GM21526 (cell line): ENCODE results near the gene IGLL5.

Experiments
- ATAC-seq: cut with Tn5 transposase; IDR thresholded peaks from one replicate; pipeline ENCODE4 v1.9.1; 2021; ENCODE audit warnings: moderate library complexity; ENCODE audit not compliant: unreplicated experiment, low FRiP score

Gene IGLL5

DNA sequence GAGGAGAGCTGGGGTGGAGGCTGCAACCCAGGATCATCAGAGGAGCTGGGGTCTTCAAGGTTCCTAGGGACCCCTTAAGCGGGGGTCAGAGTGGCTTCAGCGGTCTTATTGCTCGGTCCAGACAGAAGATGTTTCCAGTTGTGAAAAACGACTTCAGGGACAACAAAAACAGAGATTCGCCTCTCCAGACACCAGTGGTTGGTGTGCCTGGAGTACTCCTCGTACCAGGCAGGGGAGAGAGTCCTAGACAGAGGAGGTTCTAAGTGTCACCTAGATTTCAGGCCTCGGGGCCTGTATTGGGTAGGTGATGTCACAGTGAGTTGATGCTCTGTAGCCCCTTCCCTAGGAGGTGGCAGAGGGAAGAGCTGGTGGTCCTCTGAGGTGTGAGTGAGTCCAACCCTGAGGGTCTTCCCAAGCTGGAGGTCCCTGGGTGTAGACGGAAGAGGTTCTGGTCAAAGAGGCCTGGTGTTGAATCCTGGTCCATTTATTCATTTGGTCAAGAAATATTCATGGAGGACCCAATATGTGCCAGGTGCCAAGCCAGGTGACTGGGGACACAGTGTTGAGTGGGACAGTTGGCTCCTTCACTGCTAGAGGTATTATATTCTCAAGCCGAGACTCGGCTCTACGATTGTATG, 4.4 kb upstream of the IGLL5 start:
- no peak for ATAC-seq

DNA sequence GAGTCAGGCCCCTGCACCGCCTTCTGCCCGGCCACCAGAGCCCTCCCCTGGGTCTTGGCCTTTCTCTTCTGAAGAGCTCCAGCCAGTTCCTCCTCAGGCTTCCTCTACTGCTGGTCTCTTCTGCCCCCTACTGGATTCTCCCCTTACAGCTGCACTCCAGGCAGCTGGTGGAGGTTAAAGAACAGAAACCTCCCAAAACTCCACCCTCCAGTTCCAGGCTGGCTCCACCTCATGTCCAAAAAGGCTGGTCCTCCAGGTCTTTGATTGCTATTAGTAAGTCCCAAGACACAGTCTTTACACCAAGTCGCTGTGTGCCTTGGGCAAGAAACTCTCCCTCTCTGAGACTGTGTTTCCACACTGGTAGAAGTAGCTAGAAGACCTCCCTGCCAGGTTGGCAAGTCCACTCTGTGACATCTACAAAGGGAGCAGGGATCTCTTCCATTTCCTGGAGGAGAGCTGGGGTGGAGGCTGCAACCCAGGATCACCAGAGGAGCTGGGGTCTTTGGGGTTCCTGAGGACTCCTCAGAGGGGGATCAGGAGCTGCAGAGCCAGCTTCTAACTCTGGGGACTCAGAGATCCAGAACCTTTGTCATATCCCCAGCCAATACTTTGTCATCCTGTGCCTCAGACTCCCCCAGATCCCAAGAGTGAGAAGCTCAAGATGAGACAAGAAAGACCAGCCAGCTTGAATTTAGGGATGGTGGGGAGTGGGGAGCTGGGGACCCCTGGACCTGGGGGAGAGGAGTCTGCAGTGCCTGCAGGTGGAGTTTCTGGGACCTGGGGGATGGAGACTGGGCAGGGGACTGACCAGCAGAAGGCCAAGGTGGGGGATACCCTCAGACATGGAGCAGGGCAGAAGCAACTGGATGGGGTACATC, 3.4 kb upstream of the IGLL5 start:
- no peak for ATAC-seq

DNA sequence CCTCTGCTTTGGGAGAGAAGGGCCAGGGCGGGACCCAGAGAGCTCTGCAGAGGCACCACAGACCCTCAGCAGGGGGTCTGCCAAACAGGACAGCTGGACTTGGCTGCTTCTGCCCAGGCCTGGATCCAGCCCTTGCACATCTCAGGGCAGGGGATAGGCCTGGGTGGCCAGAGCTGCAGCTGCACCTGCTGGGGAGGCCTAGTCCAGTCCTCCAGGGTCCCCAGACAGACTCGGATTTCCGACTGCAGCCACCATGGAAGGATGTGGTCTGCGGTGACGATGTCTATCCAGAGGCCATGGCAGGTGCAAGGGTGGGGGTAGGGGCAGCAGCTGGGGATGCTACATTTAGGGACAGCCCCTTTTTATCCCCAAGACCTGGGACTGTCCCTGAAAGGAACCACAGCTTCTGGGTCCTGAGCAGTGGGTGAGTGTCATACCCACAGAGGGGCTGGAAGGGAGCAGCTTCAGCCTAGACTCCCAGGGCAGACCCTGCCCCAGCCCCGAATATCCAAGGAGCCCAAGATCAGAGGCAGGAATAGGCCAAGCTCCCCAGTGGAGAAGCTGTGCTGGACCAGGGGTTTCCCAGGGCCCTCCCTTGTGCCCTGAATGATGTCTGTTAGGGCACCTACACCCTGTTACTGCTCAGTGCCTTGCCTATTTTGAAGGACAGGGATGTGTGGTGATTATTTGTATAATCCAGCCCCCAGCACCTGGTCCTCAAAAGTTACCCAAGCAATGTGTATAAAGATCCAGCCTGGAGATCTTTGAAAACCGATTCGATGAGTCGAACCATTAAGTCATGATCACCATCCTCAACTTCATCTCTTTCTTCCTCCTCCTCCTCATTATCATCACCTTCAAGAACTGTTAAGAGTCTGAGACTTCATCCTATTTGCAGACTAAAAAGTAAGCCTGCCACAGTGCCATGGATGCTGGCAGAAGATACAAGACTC, 2.5 kb upstream of the IGLL5 start:
- ATAC-seq, result peak; percentile 45

DNA sequence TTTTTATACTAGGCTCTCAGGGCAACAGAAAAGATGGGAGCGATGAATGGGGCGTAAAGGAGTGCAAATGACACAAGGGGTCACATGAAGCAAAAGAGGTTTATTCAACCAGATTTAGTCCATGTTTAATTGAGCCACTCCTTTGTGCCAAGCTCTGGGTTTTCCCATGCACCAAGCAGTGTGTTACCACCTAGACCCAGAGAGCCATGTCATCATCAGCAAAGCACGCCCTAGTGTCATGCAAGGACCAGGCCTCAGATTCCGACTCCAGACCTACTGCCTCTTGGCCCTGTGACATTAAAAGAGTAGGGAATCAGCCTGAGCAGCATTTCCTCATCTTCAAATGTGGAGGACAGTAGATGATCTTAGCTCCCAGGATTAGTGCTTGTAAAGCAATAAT, 1.1 kb upstream of the IGLL5 start:
- ATAC-seq, result no peak

DNA sequence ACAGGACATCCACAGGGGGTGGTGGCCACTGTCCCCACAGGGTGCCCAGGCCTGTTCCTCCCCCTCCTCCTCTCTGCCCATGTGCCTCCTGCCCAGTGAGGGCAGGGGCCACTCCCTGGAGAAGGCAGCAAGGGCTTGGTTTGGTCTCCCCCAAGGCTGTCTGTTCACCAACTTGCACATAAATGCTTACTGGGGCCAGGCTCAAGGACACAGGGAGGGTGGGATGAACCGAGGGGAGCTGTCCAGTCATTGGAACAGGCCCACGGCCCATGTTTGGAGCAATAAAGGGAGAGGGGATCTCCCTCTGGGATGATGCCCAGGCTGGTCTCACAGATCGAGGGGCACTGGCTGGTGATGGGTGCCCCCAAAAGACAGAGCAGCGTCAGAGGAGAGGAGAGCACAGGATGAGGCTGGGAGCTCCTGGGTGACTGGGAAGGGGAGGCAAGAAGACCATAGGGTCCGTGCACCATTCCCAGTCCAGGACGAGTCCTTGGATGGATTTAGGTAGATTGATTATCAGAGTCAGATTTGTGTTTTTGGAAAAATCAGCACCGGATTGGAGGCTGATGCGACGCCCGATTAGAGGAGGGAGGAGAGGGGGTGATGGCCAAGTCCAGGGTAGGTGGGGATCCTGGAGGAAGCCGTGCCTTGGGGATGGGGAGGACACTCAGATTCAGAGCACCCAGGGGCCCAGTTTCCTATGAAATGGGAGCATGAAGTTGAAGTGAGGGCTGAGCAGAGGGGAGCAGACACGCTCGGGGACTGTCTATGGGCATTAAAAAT, 1.1 kb downstream of the IGLL5 start:
- no peak for ATAC-seq

DNA sequence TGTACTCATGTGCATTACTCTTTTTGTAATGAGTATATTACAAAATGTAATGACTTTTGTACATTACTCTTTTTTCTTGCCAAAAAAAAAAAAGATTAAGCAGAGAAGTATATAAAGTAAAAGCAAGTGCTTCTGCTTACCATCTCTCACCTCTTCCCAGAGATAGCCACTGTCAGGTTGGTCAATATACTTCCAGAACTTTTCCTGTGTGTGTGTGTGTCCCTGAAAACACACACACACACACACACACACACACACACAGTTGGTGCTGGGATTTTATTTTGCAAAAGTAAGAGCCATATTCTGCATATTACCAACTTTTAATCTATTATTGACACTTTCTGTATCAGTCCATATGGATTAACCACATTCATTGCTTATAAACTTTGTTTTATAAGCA, 2.5 kb downstream of the IGLL5 start:
- ATAC-seq, result no peak

DNA sequence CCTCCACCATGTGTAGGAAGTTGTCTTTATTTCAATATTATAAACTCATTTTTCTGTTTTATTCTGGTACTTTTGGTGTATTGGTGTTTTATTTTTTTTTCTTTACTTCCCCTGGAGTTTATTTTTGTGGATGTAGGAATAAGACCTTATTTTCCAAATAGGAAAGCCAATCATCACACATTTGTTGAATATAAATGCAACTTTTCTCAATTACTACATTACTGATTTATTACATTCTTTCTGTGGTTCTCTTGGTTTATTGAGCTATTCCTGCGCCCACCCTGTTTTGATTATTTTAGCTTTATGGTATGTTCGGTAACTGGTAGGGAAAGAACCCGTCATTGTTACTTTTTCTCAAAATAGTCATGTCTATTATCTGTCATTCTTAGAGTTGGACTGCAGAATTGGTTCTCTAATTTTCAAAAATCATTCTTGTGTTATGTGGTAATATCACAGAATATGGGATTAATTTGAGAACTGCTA, 3.6 kb downstream of the IGLL5 start:
- ATAC-seq, result no peak

DNA sequence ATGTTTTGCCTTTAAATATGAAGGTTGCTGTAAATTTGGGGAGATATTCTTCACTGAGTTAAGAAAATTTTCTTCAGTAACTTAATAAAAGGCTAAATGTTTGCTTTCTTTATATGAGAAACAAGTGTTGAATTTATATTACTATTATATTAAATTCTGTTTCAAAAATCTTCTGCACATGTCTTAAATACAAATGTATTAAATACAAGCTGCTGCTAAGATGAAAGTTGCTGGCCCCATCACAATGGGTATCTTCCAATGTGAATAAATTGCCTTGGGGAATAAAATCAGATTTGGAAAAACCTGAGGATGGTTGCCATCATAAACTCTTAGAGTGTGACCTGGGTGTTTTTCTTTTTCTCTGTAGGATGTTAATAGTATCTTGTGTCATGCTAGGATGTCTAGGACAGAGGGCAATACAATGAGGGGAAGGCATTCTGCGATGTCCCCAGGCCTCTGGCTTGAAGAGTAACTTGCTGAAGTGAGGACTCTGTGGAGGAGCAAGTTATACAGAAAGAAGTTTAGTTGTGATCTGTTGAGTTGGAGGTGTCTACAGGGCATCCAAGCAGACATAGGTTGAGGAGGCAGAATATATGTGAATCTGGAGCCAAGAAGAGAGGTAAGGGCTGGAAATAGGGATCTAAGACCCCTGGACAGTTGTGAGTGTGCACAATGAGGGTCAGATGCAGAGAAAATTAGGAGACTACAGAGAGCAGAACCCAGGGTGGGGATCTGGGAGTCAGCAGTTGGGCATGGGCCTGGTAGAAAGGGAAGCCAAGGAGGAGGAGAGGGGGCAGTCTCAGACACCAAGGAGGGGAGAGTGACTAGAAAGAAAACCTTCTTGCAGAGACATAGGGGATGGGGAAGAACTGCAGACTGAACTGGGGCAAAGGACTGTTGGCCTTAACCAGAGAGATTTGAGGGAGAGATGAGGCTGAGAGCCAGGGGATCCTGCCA, 4.8 kb downstream of the IGLL5 start:
- ATAC-seq, result no peak

DNA sequence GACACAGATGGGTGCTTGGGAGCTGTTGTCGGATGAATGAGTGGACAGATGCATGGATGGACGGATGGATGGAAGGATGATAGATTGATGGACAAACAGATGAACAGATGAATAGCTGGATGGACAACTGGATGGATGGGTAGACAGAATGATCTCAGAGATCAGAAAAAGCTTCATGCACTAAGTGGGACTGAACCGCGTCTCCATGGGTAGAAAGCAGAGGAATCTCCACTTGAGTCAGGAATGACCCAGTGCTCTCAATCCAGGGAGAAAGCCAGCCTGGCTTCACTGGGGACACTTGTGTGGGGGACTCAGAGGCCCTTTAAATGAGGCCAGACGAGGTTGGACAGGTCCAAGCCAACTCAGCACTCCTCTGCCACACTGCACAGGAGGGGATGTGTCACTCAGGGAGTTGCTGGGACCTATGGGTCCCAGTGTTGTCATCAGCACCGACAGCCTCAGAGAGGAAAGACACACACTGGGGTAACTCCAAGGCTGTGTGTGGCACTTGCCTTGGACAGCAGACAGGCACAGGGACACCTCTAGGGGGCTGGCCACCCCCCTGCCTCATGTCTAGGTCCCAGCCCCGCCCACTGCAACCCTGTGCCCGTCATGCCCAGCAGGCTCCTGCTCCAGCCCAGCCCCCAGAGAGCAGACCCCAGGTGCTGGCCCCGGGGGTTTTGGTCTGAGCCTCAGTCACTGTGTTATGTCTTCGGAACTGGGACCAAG, 5.6 kb downstream of the IGLL5 start:
- no peak for ATAC-seq

DNA sequence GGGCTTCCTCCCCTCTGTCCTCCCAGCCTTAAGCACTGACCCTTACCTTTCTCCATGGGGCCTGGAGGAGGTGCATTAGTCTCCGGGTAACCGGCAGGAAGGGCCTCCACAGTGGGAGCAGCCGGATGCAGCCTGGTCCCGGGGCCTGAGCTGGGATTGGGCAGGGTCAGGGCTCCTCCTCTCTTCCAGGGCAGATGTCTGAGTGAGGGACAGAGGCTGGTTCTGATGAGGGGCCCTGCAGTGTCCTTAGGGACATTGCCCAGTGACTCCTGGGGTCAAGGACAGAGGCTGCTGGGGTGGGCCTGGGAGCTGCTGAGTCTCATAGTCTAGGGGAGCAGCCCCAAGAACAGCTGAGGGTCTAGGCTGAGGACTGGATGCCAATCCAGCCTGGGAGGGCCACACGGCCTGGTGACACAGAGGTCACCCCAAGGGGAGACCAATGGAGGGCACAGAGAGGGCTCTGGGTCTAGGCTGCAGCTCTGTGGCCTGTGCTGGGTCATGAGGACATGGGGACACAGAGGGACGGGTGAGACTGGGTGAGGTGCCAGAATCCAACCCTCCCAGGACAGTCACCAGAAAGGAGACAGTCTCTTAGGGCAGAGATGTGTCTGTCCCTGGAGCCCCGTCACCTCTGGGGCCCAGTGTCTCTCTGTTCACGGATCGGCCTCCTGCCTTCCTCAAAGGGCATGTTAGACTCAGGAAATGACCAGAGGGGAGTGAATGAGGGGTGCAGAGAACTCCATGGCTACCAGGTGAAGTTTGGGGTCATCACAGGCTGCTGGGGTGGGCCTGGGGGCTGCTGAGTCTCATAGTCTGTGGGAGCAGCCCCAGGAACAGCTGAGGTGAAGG, 6.5 kb downstream of the IGLL5 start:
- no peak for ATAC-seq

DNA sequence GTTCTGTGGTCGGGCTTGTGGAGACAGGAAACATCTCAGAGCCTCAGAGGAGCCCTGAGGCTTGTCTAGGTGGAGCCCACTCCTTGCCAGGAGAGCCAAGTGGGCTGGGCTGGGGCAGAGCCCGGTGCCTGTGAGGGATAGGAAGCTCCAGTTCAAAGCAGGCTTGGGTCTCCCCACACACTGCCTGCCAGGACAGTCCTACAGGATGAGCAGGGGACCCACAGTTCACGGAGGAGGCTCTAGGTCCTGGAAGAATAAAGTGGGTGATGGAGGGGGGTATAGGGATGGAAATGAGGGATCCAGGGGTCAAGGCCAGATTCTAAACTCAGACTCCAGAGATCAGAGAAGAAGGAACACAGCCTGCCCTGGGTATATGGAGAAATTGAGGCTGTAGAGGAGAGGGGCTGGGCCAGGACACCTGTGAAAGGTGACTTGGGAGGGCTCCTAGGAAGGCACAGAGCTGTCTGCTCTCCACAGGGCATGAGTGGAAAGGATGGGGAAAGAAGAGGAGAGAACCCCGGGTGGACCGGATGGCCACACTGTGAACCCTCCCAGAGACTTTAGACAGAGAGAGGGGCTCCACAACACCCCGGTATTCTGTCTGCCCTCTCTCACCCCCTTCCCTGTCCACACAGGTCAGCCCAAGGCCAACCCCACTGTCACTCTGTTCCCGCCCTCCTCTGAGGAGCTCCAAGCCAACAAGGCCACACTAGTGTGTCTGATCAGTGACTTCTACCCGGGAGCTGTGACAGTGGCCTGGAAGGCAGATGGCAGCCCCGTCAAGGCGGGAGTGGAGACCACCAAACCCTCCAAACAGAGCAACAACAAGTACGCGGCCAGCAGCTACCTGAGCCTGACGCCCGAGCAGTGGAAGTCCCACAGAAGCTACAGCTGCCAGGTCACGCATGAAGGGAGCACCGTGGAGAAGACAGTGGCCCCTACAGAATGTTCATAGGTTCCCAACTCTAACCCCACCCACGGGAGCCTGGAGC, 7.4 kb downstream of the IGLL5 start:
- no peak for ATAC-seq

DNA sequence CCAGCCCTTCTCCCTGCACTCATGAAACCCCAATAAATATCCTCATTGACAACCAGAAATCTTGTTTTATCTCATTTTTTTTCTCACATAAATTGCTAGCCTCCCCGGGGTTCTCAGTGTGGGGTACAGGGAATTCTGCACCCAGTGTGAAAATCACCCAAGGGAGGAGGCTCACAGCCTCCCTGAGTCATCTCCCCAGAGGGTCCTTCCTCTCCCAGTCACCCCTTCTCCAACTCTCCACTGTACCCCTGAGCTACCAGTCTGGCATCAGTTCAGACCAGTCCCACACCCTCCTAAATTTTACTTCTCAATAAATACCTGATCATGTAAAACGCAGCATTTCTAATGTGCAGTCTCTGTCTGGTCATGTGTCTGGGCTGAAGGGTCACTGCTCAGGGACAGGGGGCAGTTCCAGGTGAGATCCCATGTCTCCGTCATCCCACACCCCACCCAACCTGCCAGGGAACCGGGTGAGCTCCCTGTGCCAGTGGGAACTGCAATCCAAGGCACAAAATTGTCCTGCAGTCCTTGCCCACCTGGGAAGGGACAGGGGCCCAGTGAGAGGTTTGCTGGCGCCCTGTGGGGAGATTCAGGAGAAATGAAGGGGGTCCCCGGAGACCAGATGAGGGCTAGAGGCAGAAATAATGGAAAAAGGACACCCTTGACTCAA, 8.3 kb downstream of the IGLL5 start:
- no peak for ATAC-seq

DNA sequence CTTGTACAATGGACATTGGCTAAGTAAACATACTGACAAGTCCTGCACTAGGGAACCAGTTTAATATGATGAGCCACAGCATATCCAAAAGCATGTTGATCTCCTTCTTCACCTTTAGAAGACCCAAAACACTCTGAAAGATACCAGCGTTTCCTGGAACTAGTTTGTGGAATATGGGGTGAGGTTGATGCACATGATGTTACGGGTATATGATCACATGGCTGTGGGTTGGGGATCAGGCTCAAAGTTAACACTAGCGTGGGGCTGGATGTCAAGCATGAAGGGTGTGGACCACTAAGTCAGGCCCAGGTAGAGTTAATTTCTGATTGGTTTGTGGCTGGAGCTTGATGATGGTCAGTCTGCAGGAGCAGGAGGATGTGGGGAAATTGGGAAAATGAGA, 9.0 kb downstream of the IGLL5 start:
- ATAC-seq, result no peak

DNA sequence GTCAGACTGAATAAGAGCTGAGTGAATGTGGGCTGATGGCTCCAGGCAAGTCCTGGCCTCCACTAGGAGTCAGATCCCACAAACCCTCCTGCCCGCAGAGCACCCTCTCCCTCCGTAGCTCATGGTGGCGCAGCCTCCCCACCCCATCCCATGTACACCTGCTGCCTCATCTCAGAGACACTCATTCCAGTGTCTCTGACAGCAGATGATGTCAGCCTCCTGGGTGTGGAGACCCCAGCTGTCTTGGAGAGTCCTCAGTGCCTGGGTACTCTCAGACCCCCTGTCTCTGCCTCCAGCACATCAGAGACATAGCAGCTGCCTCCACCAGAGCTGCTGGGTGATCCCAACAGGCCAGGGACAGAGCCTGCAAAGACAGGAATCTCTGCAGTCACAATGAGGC, 9.5 kb downstream of the IGLL5 start:
- ATAC-seq, result no peak

DNA sequence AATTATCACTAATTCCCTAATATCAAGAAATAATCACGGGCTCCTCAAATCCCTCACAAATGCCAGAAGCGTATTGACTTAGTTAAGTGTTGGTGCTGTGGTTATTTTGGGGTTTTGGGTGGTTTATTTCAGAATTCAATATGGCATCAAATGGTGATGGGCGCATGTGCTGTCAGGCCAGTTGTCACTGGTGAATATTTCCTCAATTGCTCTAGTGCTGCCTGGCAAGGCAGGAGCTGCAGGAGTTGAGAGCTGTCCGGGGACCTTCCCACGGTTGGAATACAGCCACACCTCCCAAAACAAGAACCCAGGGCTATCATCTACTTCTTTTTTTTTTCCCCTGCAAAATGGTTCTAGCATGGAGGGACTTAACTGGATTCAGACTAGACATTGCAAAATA, 10.3 kb downstream of the IGLL5 start:
- no peak for ATAC-seq
